DOHH2 (cell line): ENCODE data around the gene MYO9A.

Experiments used
- H3F3A ChIP-seq: fragments of 200-600 bp; sonication (generic), shearing (Covaris generic); 2 replicates; pipeline ENCODE4 v1.6.0; 2016; ENCODE audit warnings: antibody characterized with exemption, mild to moderate bottlenecking; ENCODE audit not compliant: control insufficient read depth, insufficient read depth
- H3K27ac ChIP-seq: fragments of 200-600 bp; sonication (generic); 2 replicates; pipeline ENCODE4 v1.5.1; 2014; ENCODE audit warnings: low read depth, mild to moderate bottlenecking, low read length, moderate library complexity
- H3K27me3 ChIP-seq: fragments of 200-600 bp; sonication (generic); 2 replicates; pipeline ENCODE4 v1.6.1; 2014; ENCODE audit warnings: mild to moderate bottlenecking, low read length, mixed read lengths; ENCODE audit not compliant: control insufficient read depth
- H3K36me3 ChIP-seq: fragments of 200-600 bp; sonication (generic); 2 replicates; pipeline ENCODE4 v1.6.1; 2014; ENCODE audit warnings: mild to moderate bottlenecking, low read length, moderate library complexity, mixed read lengths; ENCODE audit not compliant: control insufficient read depth
- H3K4me1 ChIP-seq: fragments of 200-600 bp; sonication (generic); 2 replicates; pipeline ENCODE4 v1.6.1; 2014; ENCODE audit warnings: mild to moderate bottlenecking, low read length, mixed read lengths; ENCODE audit not compliant: control insufficient read depth
- H3K4me2 ChIP-seq: fragments of 200-600 bp; sonication (generic); 2 replicates; pipeline ENCODE4 v1.6.0; 2014; ENCODE audit warnings: mild to moderate bottlenecking, low read length, moderate library complexity
- H3K4me3 ChIP-seq: fragments of 200-600 bp; sonication (generic); 2 replicates; pipeline ENCODE4 v1.5.1; 2014; ENCODE audit warnings: mild to moderate bottlenecking, low read length, mixed read lengths
- H3K79me2 ChIP-seq: fragments of 200-600 bp; sonication (generic); 2 replicates; pipeline ENCODE4 v1.6.1; 2014; ENCODE audit warnings: mild to moderate bottlenecking, low read length, mixed read lengths; ENCODE audit not compliant: control insufficient read depth
- H3K9me2 ChIP-seq: fragments of 200-600 bp; sonication (generic); replicated peaks from 2 replicates; pipeline ENCODE4 v1.6.1; 2014; ENCODE audit warnings: mild to moderate bottlenecking, low read length, mixed read lengths; ENCODE audit not compliant: control insufficient read depth
- H3K9me3 ChIP-seq: fragments of 200-600 bp; sonication (generic); 2 replicates; pipeline ENCODE4 v1.6.1; 2014; ENCODE audit warnings: antibody characterized with exemption, low read length, mixed read lengths; ENCODE audit not compliant: control insufficient read depth, insufficient read depth
- H4K20me1 ChIP-seq: fragments of 200-600 bp; sonication (generic); 2 replicates; pipeline ENCODE4 v1.6.0; 2014; ENCODE audit warnings: low read depth, mild to moderate bottlenecking, antibody characterized with exemption, low read length, moderate library complexity; ENCODE audit not compliant: control insufficient read depth, insufficient read depth
- CTCF ChIP-seq: fragments of 200-600 bp; sonication (generic); IDR thresholded peaks from one replicate; pipeline ENCODE4 v1.5.1; 2014; ENCODE audit warnings: antibody characterized with exemption, mild to moderate bottlenecking, low read depth, low read length; ENCODE audit not compliant: poor library complexity, severe bottlenecking
- EZH2phosphoT487 ChIP-seq: fragments of 200-600 bp; sonication (generic); IDR thresholded peaks from 2 replicates; pipeline ENCODE4 v1.6.1; 2017; ENCODE audit warnings: borderline replicate concordance, mild to moderate bottlenecking, antibody characterized with exemption, low read length, moderate library complexity, mixed read lengths

MYO9A gene

GRCh38 chr15:71971905-71972304, 146.0 kb downstream of the MYO9A start:
- Histone ChIP-seq H3K9me2 (no peaks in the 10 kb centered on the region), H3K4me1 (no peaks in the 10 kb centered on the region), H3K79me2 (no peaks in the 10 kb centered on the region)

GRCh38 chr15:71970435-71970834, 147.5 kb downstream of the MYO9A start:
- H3K4me1 ChIP-seq: no peaks in the 10 kb centered on the region
- no peaks in the 10 kb centered on the region for H3K27me3 ChIP-seq
- no peak for TF ChIP-seq CTCF
- no peak for TF ChIP-seq EZH2phosphoT487

More at GRCh38 chr15:71971905-71972304, 146.0 kb downstream of the MYO9A start:
- Histone ChIP-seq H3K27me3 (no peaks in the 10 kb centered on the region), H3K36me3 (peaks cover 66% of the 10 kb centered on the region), H3F3A (no peaks in the 10 kb centered on the region), H3K4me3 (no peak overlapping the region), H3K27ac (no peak overlapping the region), H3K9me3 (no peaks in the 10 kb centered on the region), H3K4me2 (no peak overlapping the region), H4K20me1 (no peaks in the 10 kb centered on the region)
- TF ChIP-seq CTCF (no peak), EZH2phosphoT487 (no peak)

GRCh38 chr15:71962537-71962936, 155.4 kb downstream of the MYO9A start:
- Histone ChIP-seq H3K36me3 (peaks cover 50% of the 10 kb centered on the region), H3K4me3 (no peak overlapping the region), H3K27ac (no peak overlapping the region), H3K79me2 (no peaks in the 10 kb centered on the region), H3F3A (no peaks in the 10 kb centered on the region), H3K27me3 (no peaks in the 10 kb centered on the region), H4K20me1 (no peaks in the 10 kb centered on the region), H3K4me1 (no peaks in the 10 kb centered on the region), H3K4me2 (no peak overlapping the region), H3K9me3 (no peaks in the 10 kb centered on the region), H3K9me2 (no peaks in the 10 kb centered on the region)
- no peak for TF ChIP-seq EZH2phosphoT487

More at GRCh38 chr15:71970435-71970834, 147.5 kb downstream of the MYO9A start:
- Histone ChIP-seq H3K4me3 (no peak overlapping the region), H3K79me2 (no peaks in the 10 kb centered on the region), H3K4me2 (no peak overlapping the region), H3K9me3 (no peaks in the 10 kb centered on the region), H4K20me1 (no peaks in the 10 kb centered on the region), H3K9me2 (no peaks in the 10 kb centered on the region), H3K36me3 (peaks cover 62% of the 10 kb centered on the region), H3K27ac (no peak overlapping the region), H3F3A (no peaks in the 10 kb centered on the region)

GRCh38 chr15:71957026-71957425, 160.9 kb downstream of the MYO9A start:
- no peaks in the 10 kb centered on the region for H3K9me3 ChIP-seq
- H3K27me3 ChIP-seq: no peaks in the 10 kb centered on the region
- H4K20me1 ChIP-seq: no peaks in the 10 kb centered on the region
- H3K36me3 ChIP-seq: peaks cover 47% of the 10 kb centered on the region
- H3K4me1 ChIP-seq: no peaks in the 10 kb centered on the region
- no peak overlapping the region for H3K4me3 ChIP-seq
- TF ChIP-seq EZH2phosphoT487 (no peak), CTCF (no peak)
- H3K9me2 ChIP-seq: no peaks in the 10 kb centered on the region
- H3F3A ChIP-seq: no peaks in the 10 kb centered on the region; the same call in 1 of the 2 replicates
- no peak overlapping the region for H3K27ac ChIP-seq
- H3K4me2 ChIP-seq: no peak overlapping the region
- H3K79me2 ChIP-seq: no peaks in the 10 kb centered on the region
